HG03558 (cell line): ENCODE measurements around the gene IFITM1.

Experiments used
- ATAC-seq: cut with Tn5 transposase; IDR thresholded peaks from one replicate; pipeline ENCODE4 v1.9.1; 2021; ENCODE audit warnings: moderate number of reproducible peaks; ENCODE audit not compliant: unreplicated experiment; ENCODE audit errors: extremely low read depth

The IFITM1 gene

DNA sequence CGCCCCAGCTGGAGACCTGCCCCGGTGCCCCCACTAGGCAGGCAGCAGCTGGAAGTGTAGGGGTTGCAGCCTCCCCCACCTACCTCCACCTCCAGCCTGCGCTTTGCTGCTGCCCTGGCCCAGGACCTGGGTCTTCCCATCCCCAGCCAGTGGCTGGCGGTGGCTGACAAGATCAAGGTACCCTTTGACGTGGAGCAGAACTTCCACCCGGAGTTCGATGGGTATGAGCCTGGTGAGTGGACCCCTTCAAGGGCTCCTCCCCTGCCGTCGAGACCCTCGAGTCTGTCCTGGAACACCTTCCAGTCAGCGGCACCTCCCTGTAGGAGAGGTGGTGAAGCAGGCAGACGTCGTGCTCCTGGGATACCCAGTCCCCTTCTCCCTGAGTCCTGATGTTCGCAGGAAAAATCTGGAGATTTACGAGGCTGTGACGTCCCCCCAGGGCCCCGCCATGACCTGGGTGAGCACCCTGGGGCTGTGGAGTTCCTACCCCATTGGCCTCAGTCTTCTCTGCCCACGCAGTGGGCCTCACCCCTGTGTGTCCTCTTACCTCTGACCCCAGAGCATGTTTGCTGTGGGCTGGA, 20.5 kb upstream of the IFITM1 start:
- ATAC-seq = no peak

DNA sequence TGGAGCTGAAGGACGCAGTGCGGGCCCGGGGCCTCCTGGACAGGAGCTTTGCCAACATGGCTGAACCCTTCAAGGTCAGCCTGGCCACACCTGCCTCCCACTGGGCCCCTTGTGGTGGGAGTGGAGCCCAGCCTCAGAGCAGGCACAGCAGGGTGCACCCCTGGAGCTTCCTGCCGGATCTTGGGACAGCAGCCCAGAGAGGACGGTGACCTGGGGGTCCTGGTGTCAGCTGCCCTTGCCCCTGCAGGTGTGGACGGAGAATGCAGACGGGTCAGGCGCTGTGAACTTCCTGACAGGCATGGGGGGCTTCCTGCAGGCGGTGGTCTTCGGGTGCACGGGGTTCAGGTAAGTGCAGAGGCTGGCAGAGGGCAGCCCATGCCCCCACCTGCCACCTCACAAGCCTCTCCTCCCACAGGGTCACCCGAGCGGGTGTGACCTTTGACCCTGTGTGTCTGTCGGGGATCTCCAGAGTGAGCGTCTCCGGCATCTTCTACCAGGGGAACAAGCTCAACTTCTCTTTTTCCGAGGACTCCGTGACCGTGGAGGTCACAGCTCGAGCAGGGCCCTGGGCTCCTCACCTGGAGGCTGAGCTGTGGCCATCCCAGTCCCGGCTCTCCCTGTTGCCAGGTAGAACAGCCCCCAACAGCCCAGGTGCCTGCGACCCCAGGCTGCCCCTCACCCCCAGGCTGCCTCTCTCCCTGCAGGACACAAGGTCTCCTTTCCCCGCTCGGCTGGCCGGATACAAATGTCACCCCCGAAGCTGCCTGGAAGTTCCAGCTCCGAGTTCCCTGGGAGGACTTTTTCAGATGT, 19.8 kb upstream of the IFITM1 start:
- no peak for ATAC-seq

DNA sequence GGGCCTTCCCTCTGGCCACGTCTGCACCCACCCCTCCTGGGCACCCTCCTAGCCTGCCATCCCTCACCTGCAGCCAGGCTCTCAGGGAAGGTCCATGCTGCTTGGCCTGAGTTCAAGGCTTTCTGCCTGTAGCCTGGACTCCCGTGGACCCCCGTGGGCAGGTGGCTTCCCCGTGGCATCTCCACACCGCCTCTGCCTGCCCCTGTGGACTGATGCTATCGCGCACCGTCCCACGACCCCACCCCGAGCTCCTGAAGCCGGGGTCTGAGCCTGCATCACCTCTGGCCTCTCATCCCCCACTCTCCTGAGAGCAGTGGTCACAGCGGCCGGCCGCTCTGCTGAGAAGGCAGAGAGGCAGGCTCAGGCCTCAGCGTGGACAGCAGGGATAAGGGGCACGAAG, 19.1 kb upstream of the IFITM1 start:
- ATAC-seq = no peak

DNA sequence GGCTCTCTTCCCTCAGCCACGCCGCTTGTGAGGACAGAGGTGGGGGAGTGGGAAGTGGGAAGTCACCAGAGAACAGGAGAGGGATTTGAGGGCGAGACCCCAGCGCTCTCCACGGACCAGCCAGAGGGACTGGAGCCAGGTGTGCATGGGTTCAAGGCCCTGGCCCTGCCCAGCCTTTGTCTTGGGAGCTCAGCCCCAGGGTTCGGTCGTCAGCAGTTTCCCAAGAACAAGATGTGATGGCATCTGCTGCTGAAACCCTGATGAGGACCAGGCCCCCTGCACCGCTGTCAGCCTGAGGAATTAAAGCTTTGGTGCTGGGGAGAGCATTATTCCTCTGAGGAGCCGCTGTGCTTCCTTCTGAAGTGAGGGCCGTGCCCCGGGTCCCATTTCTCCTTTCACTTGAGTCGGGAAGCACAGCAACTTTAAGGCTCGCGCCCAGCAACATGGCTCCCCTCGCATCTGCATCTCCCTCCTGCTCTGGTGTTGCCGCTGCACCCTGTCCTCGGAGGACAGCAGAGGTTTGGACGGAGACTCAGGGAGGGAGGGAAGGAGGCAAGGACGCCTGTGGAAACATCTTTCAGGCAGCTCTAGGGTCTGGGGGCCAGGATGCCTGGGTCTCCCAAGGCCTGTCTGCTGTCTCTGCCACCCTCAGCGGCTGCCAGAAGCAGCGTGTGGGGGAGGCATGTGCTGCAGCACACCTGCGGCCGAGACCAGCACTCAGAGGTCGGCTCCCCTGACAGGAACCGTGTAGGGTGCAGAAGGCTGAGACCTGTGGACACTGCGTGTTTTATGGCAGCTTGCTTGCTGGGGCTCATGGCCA, 18.3 kb upstream of the IFITM1 start:
- no peak for ATAC-seq

DNA sequence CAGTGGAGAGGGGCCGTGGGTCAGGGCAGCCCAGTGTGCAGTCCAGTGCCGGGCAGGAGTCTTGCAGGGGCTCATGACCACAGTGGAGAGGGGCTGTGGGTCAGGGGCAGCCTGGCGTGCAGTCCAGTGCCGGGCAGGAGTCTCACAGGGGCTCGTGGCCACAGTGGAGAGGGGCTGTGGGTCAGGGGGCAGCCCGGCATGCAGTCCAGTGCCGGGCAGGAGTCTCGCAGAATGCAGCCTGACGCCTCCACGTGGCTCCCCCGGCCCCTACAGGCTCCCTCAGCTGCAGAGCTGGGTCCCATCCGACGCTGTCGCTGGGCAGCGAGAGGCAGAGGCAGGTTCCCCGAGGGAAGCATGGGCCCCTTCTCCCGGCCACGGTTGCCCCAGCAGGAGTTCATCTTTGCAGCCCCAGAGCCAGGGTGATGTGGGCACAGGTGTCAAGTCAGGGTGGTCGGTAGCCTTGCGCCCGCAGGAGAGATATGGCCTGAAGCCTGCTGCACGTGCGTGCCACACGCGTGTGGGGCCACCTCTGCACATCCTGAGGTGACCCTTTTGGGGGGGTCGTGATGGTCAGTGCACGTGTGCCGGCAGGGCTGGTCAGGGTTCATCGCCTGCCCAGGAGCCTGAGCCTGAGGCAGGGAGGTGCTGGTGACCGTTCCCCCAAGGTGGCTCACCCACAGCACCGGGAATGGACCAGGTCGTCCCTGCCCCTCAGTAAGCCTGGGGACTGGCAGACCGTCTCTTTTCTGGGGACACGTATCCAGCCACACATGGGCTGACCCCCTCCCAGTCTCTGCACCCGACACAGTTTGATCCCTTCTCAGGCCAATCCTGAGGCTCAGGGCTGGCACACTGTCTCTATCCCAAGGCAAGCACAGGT, 17.4 kb upstream of the IFITM1 start:
- no peak for ATAC-seq

GRCh38 chr11:297051-297585, 16.7 kb upstream of the IFITM1 start:
- no peak for ATAC-seq

DNA sequence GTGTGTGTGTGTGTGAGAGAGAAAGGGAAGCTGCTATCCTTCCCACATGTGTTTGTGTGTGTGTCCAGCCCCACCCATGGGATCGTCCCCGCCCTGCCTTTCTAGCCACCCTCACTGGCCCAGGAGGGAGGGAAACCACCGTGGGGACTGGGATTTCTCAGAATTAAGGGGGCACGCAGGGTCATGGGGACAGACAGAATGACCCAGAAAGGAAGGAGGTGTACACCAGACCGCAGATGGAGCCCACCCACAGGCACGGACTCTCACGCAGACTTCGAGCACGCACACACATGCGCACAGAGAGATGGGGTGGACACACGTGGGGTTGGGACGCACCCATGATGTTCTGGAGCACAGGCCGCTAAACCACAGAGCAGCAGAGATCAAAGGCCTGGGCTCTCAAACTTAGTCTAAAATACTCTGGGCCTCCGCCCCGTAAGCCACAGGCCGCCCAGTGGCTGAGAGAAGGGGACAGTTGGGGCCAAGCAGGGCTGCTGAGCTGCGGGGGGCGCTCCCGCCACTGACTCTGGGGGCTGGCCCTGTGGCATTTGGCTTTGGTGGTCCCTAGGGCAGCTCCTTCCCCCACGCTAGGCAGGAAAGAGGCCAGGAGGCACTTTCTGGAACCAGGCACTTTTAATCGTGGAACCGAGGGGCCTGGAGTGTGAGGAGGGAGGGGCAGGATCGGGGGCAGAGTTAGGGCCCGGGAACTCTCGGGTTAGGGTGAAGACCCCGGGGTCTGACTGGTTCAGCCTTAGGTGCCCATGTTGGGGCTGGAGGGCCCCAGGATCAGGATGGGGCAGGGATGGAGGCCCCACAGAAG, 16.0 kb upstream of the IFITM1 start:
- no peak for ATAC-seq

GRCh38 chr11:298406-299065, 15.3 kb upstream of the IFITM1 start:
- ATAC-seq = no peak

GRCh38 chr11:299081-299891, 14.6 kb upstream of the IFITM1 start, which contains the start of gene IFITM5:
IFITM5 (minus strand) TSS chr11:299526; CDS start chr11:299490, 36 bp downstream.
- ATAC-seq = no peak

- no peak for ATAC-seq
These were observed 13.7 kb upstream of the IFITM1 start for GRCh38 chr11:299951-300735.

DNA sequence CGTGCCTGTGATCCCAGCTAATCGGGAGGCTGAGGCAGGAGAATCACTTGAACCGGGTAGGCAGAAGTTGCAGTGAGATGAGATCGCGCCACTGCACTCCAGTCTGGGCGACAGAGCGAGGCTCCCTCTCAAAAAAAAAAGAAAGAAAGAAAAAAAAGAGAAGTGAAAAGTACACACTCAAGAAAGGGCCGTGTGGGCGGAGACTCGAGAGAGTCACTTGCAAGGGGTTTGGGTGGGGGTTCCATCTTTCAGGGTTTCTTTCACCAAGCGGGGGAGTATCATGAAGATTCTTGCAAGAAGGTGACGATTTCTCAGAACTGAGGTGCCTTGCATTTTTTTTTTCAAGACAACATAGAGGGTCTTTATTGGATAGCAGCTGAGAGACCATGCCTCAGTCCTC, 10.5 kb upstream of the IFITM1 start:
- ATAC-seq = no peak

DNA sequence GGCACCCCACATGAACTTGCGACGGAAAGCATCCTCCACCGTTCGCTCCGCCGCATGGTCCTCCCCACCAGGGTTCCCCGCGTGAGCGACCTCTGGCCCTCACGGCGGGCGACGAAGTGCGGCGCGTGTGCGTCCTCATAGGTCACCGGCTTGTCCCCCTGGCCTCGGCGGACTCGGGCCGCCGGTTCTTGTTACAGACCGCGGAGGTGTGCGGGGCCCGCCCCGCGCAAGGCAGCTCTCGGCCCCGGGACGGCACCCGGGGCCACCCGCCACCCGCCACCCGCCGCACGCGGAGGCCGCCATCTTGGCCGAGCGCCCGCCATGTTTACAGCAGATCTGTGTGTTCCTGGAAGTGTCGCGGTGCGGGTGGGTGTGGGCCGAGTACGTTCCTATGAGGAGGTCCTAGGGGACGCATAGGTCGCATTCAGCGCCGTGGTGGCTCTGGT, 9.8 kb upstream of the IFITM1 start:
- ATAC-seq = no peak

DNA sequence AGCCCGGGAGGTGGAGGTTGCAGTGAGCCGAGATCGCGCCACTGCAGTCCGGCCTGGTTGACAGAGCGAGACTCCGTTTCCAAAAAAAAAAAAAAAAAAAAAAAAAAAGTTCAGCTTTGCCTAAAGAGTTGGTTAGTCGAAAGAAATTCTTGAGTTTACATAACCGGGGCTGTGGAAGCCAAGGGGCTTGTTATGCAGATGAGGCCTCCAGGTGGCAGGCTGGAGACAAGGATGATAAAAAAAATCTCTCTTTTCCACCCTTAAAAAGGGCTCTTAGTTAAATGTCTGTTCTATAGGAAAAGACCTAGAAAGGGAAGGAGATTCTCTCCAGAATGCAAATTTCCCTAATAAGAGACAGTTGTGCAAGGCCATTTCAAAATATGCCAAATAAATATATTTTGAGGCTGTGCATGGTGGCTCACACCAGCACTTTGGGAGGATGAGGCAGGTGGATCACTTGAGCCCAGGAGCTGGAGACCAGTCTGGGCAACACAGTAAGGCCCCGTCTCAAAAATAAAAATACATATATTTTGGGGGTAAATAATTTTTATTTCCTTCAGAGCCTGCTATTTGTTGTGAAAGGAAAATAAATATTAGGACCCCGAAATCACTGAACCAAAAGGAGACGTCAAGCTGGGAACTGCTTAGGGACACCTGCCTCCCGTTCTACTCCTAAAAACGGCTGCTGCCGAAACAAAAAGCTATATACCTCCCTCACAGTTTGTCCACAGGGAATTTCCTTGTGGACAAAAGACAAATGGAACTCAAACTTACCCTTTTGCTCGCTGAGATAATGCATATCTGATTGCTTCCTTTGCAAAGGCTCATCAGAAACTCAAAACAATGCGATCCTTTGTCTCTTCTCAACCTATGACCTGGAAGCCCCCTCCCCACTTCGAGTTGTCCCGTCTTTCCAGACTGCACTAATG, 8.7 kb upstream of the IFITM1 start:
- no peak for ATAC-seq

DNA sequence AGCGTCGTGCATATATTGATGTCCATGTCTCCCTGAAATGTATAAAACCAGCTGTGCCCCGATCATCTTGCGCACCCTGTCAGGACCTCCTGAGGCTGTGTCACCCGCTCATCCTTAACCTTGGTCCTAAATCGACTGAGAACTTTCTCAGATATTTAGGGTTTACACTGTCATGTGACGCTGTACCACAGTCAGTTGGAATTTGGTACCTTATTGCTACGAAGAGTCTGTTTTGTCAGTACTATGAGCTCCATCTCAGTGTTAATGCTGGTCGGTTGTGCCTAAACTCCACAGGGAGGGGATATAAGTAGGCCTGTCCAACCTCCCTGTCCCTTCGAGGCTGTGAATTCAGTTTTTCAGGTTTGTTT, 8.0 kb upstream of the IFITM1 start:
- no peak for ATAC-seq

DNA sequence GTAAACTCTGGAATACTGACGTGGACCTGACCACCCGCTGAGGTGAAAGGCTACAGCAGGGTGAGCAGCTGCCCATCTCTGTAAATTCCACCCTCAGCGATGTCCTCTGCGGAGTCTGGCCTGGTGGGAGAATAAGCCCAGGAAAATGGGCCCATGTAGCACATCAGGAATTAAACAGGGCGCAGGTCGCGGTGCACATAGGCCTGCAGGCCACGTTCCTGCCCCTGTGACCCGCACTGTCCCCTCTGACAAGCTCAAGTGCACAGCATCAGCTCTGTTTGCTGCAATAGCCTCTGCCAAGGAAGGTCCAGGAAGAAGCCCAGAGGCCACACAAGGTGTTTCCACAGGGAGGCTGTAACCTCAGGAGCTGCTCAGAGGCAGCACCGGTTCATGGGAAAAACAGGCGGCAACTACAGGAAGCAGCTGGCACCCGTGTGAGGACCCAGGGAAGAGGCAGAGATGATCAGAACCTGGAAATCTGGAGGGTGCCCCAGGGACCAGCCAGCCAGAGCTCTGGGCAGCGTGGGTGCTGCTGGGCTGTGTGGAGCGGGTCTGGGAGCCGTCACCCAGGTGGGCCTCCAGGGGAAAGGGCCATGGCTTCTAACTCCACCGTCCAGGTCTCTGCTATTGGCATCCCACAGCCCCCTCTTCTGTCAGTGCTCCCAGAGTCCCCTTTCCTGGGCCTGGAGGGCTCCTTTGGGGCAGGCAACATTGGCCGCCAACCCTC, 7.0 kb upstream of the IFITM1 start:
- no peak for ATAC-seq
